ENCODE results near the gene PLXND1.

Gene PLXND1

GRCh38 chr3:129597087-129597999 is 9.1 kb downstream of the PLXND1 start:
- peak; percentile 69 for DNase-seq (ENCODE audit: low read depth, low spot score)
- H3K4me3 ChIP-seq (ENCODE audit: low read depth, low read length): no peak overlapping the region
- in situ Hi-C loops (cut with HindIII; ENCODE audit: low sequenced_read_pairs): no loop called here
- no peak for TF ChIP-seq CTCF (IDR thresholded peaks at IDR 0.05; ENCODE audit: low read depth, low read length)

DNA sequence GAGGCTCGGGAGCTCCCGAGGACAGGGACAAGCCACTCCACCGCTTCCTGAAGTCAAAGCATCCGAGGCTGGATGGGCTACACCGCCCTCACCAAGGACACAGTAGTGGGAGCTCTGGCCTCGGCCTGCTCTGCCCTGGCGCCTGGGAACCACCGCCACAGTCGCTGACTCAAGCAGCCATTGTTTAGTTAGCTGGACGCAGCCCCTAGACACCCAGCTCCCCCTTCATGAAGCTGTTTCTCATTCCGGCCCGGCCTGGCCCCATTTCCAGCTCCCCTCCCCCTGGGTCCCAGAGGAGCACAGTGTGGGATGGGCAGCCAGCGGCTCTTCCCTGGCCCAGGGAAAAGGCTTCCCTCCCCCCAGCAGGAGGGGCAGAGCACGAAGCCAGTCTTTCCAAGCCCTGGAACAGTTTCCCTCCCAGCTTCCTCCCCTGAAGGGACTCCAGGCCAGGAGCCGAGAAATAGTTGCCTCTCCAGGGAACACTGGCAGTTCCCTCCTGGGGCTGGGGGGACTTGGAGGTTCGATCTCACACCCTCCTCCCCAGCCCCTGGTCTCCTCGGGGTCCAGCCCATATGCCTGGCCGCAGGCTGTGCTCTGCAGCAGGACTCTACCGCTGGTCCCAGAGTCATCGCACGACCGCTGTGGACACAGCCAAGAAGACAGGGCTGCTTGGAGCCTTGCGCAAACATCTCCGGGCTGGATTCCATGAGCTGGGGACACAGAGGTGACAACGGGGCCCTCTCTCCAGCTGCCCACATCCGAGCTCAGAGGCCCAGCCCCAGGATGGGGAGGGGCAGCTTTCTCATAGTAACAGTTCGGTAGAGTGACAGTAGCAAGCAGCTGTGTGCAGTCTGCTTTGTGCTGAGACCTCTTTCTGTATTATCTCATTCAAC is 10.0 kb downstream of the PLXND1 start:
- no peak overlapping the region for H3K4me3 ChIP-seq (ENCODE audit: low read depth, low read length)
- TF ChIP-seq CTCF (IDR thresholded peaks at IDR 0.05; ENCODE audit: low read depth, low read length): no peak
- in situ Hi-C loops (cut with HindIII; ENCODE audit: low sequenced_read_pairs): no loop called here
- peak; percentile 93 for DNase-seq (ENCODE audit: low read depth, low spot score)

GRCh38 chr3:129595544-129596193 is 10.8 kb downstream of the PLXND1 start:
- no peak overlapping the region for H3K4me3 ChIP-seq (ENCODE audit: low read depth, low read length)
- in situ Hi-C loops (cut with HindIII; ENCODE audit: low sequenced_read_pairs): no loop called here
- TF ChIP-seq CTCF (IDR thresholded peaks at IDR 0.05; ENCODE audit: low read depth, low read length): no peak
- no peak for DNase-seq (ENCODE audit: low read depth, low spot score)

DNA sequence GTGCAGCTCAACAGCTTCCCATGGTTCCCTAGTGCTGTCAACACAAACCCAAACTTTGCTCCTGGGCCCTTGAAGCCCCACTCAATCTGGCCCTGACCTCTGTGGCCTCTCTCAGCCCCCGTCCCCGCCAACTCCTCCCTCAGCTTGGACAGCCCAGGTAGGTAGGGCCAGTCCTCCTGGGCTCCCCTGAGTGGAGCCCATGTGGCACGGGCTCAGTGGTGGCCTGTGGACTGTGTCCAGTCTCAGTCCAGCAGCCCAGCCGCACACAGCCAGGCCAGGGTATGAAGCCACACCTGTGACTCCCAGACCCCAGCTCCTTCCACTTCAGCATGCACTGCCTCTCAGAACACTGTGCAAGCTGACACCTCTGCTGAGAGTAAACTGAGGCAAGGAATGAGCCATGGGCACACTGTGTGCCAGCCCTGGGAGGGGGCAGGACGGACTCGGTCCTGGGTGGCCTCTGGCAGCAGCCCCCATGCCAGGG is 11.5 kb downstream of the PLXND1 start:
- no peak for DNase-seq (ENCODE audit: low read depth, low spot score)
- in situ Hi-C loops (cut with HindIII; ENCODE audit: low sequenced_read_pairs): no loop called here
- no peak overlapping the region for H3K4me3 ChIP-seq (ENCODE audit: low read depth, low read length)
- no peak for TF ChIP-seq CTCF (IDR thresholded peaks at IDR 0.05; ENCODE audit: low read depth, low read length)

- no peak for DNase-seq (ENCODE audit: low read depth, low spot score)
- in situ Hi-C loops (cut with HindIII; ENCODE audit: low sequenced_read_pairs): no loop called here
- no peak for TF ChIP-seq CTCF (IDR thresholded peaks at IDR 0.05; ENCODE audit: low read depth, low read length)
- H3K4me3 ChIP-seq (ENCODE audit: low read depth, low read length): no peak overlapping the region
These were observed 12.1 kb downstream of the PLXND1 start for GRCh38 chr3:129594409-129594808.

Data from astrocyte of the spinal cord (primary cell).